HK-2 (cell line): Measurements from ENCODE around the gene RPL37A.

ENCODE experiments used
- DNase-seq: peaks from one replicate; pipeline ENCODE4 v3.0.0-alpha.2; 2018; ENCODE audit not compliant: unreplicated experiment

Gene RPL37A

DNA sequence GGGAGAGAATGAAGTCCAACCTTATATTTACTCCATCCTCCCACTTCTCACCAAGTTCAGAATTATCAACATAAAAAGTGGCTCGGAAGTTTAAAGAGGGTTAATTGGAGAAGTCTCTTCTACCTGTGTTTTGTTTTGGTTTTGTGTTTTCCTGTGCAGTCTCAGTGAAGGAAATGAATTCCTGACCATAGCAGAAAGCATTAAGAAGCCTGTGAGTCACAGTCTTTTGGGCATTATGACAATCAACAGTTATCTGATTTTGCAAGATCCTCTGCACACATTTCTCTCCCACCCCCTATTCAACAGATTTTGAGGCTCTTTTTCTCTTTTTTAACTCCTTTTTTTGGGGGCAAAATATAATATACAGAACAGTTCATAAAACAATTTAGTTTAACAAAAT, 8.6 kb upstream of the RPL37A start:
- no peak for DNase-seq

- no peak for DNase-seq
Observed at GRCh38 chr2:216491793-216492596, 6.6 kb upstream of the RPL37A start.

- DNase-seq: peak; percentile 55
Observed at GRCh38 chr2:216492597-216493333, 5.9 kb upstream of the RPL37A start.

DNA sequence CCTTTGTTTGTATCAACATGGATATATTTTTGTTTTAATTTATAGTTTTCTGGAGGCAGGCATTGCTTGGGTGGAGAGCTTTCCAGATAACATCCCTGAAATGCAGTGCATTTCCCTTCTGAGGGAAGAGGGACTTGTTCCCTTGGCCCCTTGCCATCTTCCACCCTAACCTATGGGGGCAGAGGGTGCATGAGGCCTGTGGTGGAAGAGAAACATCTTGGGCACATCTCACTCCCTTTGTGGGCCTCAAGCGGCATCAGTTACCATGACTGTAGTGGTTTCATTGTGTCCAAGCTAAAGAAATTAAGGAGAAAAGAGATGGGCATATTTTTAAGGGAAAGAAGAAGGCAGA, 5.3 kb upstream of the RPL37A start:
- no peak for DNase-seq

- DNase-seq: no peak
Observed at GRCh38 chr2:216495656-216496055, 3.0 kb upstream of the RPL37A start.

GRCh38 chr2:216497382-216498069, 1.1 kb upstream of the RPL37A start:
- DNase-seq: no peak

DNA sequence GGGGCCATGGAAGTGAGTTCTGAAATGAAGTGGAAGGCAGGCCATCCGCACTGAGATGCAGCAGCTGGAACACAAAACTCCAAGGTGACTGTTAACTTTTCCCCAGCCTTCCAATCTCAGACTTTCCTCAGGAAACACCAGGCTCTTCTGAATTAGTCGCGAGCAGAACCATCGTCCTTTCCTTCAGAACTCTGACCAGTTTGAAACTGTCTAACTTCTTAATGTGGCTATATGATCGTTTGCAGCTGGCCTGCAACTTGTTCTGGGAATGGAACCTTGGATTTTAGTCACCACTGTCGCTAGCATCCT, 620 bp upstream of the RPL37A start:
- no peak for DNase-seq

- no peak for DNase-seq
Observed at GRCh38 chr2:216499641-216500218, 1.1 kb downstream of the RPL37A start.

GRCh38 chr2:216500572-216500971, 1.9 kb downstream of the RPL37A start:
- no peak for DNase-seq

DNA sequence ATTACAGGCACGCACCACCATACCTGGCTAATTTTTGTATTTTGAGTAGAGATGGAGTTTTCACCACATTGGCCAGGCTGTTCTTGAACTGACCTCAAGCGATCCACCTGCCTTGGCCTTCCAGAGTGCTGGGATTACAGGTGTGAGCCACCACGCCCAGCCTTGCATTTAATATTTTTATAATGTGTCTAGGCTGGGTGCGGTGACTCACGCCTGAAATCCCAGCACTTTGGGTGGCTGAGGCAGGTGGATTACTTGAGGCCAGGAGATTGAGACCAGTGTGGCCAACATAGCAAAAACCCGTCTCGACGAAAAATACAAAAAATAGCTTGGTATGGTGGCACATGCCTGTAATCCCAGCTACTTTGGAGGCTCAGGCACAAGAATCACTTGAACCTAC, 3.2 kb downstream of the RPL37A start:
- DNase-seq: no peak

GRCh38 chr2:216502381-216503158, 3.9 kb downstream of the RPL37A start:
- no peak for DNase-seq

DNA sequence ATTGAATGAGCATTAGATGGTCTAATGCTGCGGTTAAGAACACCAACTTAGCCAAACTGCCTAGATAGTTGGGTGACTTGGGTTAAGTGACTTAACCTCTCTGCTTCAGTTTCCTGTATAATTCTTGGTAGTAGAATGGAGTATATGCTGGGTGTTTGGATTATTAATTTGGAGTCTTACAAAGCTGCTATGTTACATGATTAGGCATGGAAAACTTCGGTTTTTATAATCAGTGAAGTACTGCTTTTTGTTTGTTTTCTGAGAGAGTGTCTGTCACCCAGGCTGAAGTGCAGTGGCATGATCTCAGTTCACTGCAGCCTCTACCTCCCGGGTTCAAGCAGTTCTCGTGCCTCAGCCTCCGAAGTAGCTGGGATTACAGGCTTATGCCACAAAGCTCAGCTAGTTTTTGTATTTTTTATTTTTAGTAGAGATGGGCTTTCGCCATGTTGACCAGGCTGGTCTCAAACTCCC, 4.5 kb downstream of the RPL37A start:
- DNase-seq: no peak

- DNase-seq: no peak
Observed at GRCh38 chr2:216503697-216504375, 5.2 kb downstream of the RPL37A start.

- DNase-seq: no peak
Observed at GRCh38 chr2:216504376-216504762, 5.7 kb downstream of the RPL37A start.

- no peak for DNase-seq
Observed at GRCh38 chr2:216505133-216506106, 6.8 kb downstream of the RPL37A start.

GRCh38 chr2:216507220-216508160, 8.8 kb downstream of the RPL37A start:
- no peak for DNase-seq

DNA sequence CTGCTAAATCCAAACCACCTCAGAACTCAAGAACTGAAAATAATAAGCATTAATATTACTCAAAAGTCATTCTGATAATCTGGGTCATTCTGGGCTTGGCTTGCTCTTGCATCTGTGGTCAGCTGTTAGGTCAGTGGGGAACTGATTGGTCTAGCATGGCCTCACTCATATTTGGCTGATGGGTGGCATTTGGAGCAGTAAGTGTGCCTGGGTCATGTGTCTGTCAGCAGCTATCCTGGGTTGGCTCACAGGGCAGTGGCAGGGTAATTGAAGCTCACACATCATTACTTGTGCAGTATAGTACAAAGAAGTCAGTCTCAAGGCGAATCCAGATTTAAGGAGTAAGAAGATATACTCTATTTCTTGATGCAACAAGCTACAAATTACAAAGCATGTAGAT, 9.6 kb downstream of the RPL37A start:
- no peak for DNase-seq

DNA sequence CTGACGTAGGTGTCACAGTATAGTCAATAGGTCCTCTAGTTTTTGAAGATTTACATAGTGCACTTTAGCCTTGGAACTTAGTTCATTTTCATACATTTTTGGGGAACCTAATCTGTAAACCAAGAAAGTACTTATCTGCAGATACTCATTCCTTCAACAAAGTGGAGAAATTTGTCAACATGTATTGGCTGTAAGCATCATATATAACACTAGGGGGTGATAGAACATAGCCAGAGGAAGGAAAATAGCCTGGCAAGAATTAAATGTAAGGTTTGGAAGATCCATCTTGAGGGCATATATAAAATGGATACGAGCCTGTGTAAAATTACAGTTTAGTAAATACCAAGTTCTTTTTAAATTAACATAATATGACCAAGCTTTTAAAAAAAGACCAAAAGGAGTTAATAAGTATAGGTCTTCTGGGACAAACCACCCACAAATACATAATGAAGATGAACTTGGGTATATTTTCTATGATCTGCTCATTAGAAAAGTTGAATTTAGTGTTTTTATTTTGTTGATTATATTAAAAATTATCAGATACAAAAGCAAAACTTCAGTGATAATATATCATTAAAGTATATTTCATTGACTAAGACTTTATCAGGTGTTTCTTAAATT, 18.2 kb downstream of the RPL37A start:
- DNase-seq: no peak
